Caco-2 (cell line): Measurements from ENCODE around the gene RERE. TPM values are rescaled to one million over a fixed set of nuclear protein-coding genes. Genes with fewer than 3 reads are reported as not detected.

Experiments used
- BruUV-seq: library from RNA; stranded (reverse); fragments of 400-500 nt; replicated peaks from 2 replicates; lab custom pipeline; 2021; lab: Mats Ljungman, UMichigan
- CTCF ChIA-PET: fragments of 300-600 bp; sonication (Branson Sonifier 250); formaldehyde crosslinking; loops from one replicate; lab custom pipeline; 2022; ENCODE audit warnings: antibody characterized with exemption; lab: Charles Lee
- POLR2A ChIA-PET: fragments of 300-600 bp; sonication (Branson Sonifier 250); formaldehyde crosslinking; loops from one replicate; lab custom pipeline; 2022; ENCODE audit warnings: antibody characterized with exemption; lab: Charles Lee
- DNase-seq, 2 experiments: peaks; one replicate each; pipeline versions ENCODE4 v3.0.0 to v3.0.0-alpha.2; 2020 to 2022
- H3K27me3 ChIP-seq: replicated peaks from 2 replicates; pipeline ENCODE4 v1.6.0; 2011; ENCODE audit warnings: low read length; ENCODE audit not compliant: control insufficient read depth, insufficient read depth
- H3K36me3 ChIP-seq: 2 replicates; pipeline ENCODE4 v1.5.1; 2011; ENCODE audit warnings: low read length; ENCODE audit not compliant: control insufficient read depth, insufficient read depth
- H3K4me1 ChIP-seq: fragments of 250-450 bp; sonication (Bioruptor Pico); 2 replicates; pipeline ENCODE4 v1.5.1; 2020; ENCODE audit warnings: mild to moderate bottlenecking
- H3K4me3 ChIP-seq: 2 replicates; pipeline ENCODE4 v1.5.1; 2011; ENCODE audit warnings: low read depth, mild to moderate bottlenecking, control low read depth, low read length
- H3K9me3 ChIP-seq: fragments of 250-450 bp; sonication (Bioruptor Pico); 2 replicates; pipeline ENCODE4 v1.5.1; 2020; ENCODE audit warnings: mild to moderate bottlenecking, moderate library complexity
- H3K27ac Mint-ChIP-seq: one replicate; pipeline ENCODE4 v1.8.0; 2022; ENCODE audit warnings: mixed read lengths; ENCODE audit not compliant: unreplicated experiment
- H3K27me3 Mint-ChIP-seq: one replicate; pipeline ENCODE4 v1.8.0; 2022; ENCODE audit warnings: mixed read lengths; ENCODE audit not compliant: insufficient read depth, unreplicated experiment
- H3K36me3 Mint-ChIP-seq: one replicate; pipeline ENCODE4 v1.8.0; 2022; ENCODE audit warnings: mild to moderate bottlenecking, mixed read lengths; ENCODE audit not compliant: insufficient read depth, unreplicated experiment
- H3K4me1 Mint-ChIP-seq: one replicate; pipeline ENCODE4 v1.8.0; 2022; ENCODE audit warnings: low read depth, mixed read lengths; ENCODE audit not compliant: unreplicated experiment
- H3K4me3 Mint-ChIP-seq: one replicate; pipeline ENCODE4 v1.8.0; 2022; ENCODE audit warnings: mild to moderate bottlenecking, moderate library complexity, mixed read lengths; ENCODE audit not compliant: unreplicated experiment
- H3K9me3 Mint-ChIP-seq: one replicate; pipeline ENCODE4 v1.8.0; 2022; ENCODE audit warnings: mixed read lengths; ENCODE audit not compliant: unreplicated experiment
- intact Hi-C: fragments of 100-400 bp; cut with micrococcal nuclease; formaldehyde crosslinking; loops from one replicate; pipeline ENCODE4 v1.10.0; 2022; ENCODE audit not compliant: unreplicated experiment
- total RNA-seq: library from RNA; stranded (reverse); gene quantifications from 2 replicates; pipeline ENCODE4 v1.2.3, GENCODE V29; 2022
- TF ChIP-seq, protein P1 (sequence below), 2 experiments: fragments of 200-600 bp in 1 of 2; IDR thresholded peaks; 1 replicate in 1 of 2; 2 replicates in 1 of 2; pipeline versions ENCODE4 v1.5.1 to v1.8.0; 2011 to 2022; ENCODE audit warnings: antibody characterized with exemption in 1 of 2, control low read depth in 1 of 2, inconsistent platforms in 1 of 2, low read depth in 1 of 2, low read length in 1 of 2, mild to moderate bottlenecking in 1 of 2, moderate library complexity in 1 of 2; ENCODE audit not compliant: insufficient read depth in 1 of 2, severe bottlenecking in 1 of 2, unreplicated experiment in 1 of 2

Gene RERE
- total RNA-seq, 1 experiment from 2014 or later, result 85.2 TPM

DNA sequence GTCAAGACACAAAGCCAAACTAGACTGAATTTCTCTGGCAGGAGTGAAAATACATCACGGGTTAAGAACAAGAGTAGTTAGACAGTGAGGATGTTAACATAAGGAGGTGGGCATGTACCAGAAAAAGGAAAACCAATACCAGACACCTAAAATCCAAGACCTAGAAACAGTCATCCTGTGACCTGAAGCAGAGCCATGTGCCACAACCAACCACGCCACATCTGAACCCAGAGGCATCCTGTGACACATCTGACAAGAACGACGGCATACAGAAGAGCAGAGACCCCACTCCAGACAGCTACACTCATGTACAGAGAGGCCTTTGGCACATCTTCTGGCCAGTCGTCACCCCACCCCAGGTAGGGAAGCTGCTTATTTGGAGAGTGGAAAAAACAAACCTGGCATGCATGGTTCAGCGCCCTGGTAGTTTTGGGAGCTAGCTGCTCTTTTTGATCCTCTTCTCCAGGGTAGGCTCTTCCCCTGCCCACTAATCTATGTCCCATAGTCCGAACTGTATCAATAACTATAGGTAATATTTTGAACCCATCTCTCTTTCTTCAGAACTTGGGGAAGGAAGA lies 427.4 kb downstream of the RERE start:
- no peak for DNase-seq
- H3K9me3 ChIP-seq, result no peaks in the 10 kb centered on the region
- no peak overlapping the region for H3K4me3 ChIP-seq
- H3K4me1 ChIP-seq, result no peaks in the 10 kb centered on the region
- CTCF ChIA-PET, result no interaction called here
- Mint-ChIP-seq H3K36me3 (peaks cover 34% of the 10 kb centered on the region), H3K9me3 (no peaks in the 10 kb centered on the region), H3K4me3 (no peak overlapping the region), H3K27ac (peak overlapping the region; percentile 31), H3K27me3 (no peaks in the 10 kb centered on the region), H3K4me1 (peaks cover 4% of the 10 kb centered on the region)
- H3K27me3 ChIP-seq, result no peaks in the 10 kb centered on the region
- no peaks in the 10 kb centered on the region; the same call in 1 of the 2 replicates for H3K36me3 ChIP-seq
- POLR2A ChIA-PET, result no interaction called here
- TF ChIP-seq, protein P1, sequence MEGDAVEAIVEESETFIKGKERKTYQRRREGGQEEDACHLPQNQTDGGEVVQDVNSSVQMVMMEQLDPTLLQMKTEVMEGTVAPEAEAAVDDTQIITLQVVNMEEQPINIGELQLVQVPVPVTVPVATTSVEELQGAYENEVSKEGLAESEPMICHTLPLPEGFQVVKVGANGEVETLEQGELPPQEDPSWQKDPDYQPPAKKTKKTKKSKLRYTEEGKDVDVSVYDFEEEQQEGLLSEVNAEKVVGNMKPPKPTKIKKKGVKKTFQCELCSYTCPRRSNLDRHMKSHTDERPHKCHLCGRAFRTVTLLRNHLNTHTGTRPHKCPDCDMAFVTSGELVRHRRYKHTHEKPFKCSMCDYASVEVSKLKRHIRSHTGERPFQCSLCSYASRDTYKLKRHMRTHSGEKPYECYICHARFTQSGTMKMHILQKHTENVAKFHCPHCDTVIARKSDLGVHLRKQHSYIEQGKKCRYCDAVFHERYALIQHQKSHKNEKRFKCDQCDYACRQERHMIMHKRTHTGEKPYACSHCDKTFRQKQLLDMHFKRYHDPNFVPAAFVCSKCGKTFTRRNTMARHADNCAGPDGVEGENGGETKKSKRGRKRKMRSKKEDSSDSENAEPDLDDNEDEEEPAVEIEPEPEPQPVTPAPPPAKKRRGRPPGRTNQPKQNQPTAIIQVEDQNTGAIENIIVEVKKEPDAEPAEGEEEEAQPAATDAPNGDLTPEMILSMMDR (IDR thresholded peaks at IDR 0.05; ENCODE audit: insufficient read depth in 1 of 2, low read depth in 1 of 2, low read length in 1 of 2, severe bottlenecking in 1 of 2, unreplicated experiment in 1 of 2), result no peak
- intact Hi-C loops, result no loop called here
- BruUV-seq, result no TSS peak

DNA sequence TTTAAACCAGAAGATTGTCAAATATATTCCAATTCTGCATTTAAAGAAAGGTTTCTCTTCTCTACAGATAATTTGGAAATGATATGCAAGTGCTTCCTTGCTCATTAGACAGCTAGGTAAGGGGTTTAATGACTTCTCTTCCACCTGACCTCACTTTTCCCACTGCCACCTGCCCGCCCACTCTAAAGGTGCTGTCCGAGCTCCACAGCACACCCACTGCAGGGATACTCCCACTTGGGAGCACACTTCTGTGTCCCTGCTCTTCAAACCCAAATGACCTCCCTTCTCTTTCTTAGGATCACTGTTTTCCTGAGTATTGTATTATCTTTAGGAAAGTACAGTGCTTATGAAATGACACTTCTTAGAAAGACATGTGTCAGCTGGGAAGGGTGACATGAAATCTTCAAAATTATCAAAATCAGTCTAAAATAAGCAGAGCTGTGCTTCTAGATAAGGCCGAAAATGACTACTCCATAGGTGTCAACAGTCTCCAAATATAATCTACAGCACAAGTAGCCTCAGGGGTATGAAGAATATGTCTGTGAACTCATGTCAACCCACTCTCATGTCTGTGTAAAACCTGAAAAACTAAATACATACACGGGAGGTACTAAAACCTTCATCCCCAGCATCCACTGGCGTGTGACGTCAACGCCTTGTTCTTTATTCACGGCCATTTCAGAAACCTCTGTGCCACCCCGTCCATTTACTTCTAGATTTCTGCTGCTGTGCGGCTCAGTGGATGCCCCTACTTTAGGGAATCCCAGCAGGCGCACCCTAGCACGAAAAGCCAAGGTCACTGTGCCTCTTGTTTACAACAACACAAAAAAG lies 428.5 kb downstream of the RERE start:
- BruUV-seq, result no TSS peak
- Histone ChIP-seq H3K4me1 (no peaks in the 10 kb centered on the region), H3K36me3 (peaks cover 2% of the 10 kb centered on the region; the same call in 1 of the 2 replicates), H3K9me3 (no peaks in the 10 kb centered on the region), H3K27me3 (no peaks in the 10 kb centered on the region), H3K4me3 (no peak overlapping the region)
- intact Hi-C loops, result no loop called here
- TF ChIP-seq, protein P1 (IDR thresholded peaks at IDR 0.05; ENCODE audit: insufficient read depth in 1 of 2, low read depth in 1 of 2, low read length in 1 of 2, severe bottlenecking in 1 of 2, unreplicated experiment in 1 of 2), result no peak
- H3K9me3 Mint-ChIP-seq, result no peaks in the 10 kb centered on the region
- H3K27me3 Mint-ChIP-seq, result no peaks in the 10 kb centered on the region
- peaks cover 4% of the 10 kb centered on the region for H3K4me1 Mint-ChIP-seq
- H3K4me3 Mint-ChIP-seq, result no peak overlapping the region
- DNase-seq, result no peak
- ChIA-PET CTCF (no interaction called here), POLR2A (no interaction called here)
- peaks cover 40% of the 10 kb centered on the region for H3K36me3 Mint-ChIP-seq
- H3K27ac Mint-ChIP-seq, result peak overlapping the region; percentile 31

DNA sequence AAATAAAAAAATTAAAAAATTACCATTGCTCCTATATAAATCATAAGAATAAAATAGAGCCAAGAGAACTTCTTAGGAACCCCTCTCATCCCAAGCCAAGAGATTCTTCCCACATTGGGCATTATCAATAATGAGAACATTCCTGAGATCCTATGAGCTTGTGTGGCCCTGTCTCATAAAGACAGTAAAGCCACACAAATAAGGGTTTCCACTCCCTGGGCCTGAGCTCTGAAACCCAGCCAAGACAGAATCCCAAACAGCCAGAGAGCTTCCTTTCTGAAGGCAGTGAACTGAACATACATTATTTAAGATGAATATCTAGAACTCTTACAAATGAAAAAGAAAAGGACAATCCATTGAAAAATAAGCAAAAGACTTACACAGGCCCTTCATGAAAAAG lies 431.2 kb downstream of the RERE start:
- H3K27ac Mint-ChIP-seq, result no peak overlapping the region
- Histone ChIP-seq H3K27me3 (no peaks in the 10 kb centered on the region), H3K36me3 (peaks cover 2% of the 10 kb centered on the region; the same call in 1 of the 2 replicates), H3K4me1 (no peaks in the 10 kb centered on the region), H3K4me3 (no peak overlapping the region), H3K9me3 (no peaks in the 10 kb centered on the region)
- no peak overlapping the region for H3K4me3 Mint-ChIP-seq
- no peaks in the 10 kb centered on the region for H3K9me3 Mint-ChIP-seq
- POLR2A ChIA-PET, result interaction anchor here (0.6 kb wide), 1 partner anchor 42 kb away, joined by 3 read pairs; no protein-coding TSS in a partner anchor
- CTCF ChIA-PET, result no interaction called here
- H3K4me1 Mint-ChIP-seq, result peaks cover 4% of the 10 kb centered on the region
- TF ChIP-seq, protein P1 (IDR thresholded peaks at IDR 0.05; ENCODE audit: insufficient read depth in 1 of 2, low read depth in 1 of 2, low read length in 1 of 2, severe bottlenecking in 1 of 2, unreplicated experiment in 1 of 2), result no peak
- H3K36me3 Mint-ChIP-seq, result peaks cover 57% of the 10 kb centered on the region
- no TSS peak for BruUV-seq
- intact Hi-C loops, result no loop called here
- H3K27me3 Mint-ChIP-seq, result no peaks in the 10 kb centered on the region
- no peak for DNase-seq
